Measurements from ENCODE around the gene PIMREG. TPM values are rescaled to one million over a fixed set of nuclear protein-coding genes. Genes with fewer than 3 reads are reported as not detected.

Gene PIMREG
- total RNA-seq, 5 donors from 2014 or later (not counting 1 experiment from before 2014, with no cell fraction given): 0.23 to 0.79 (median 0.43) TPM; not detected in 2

GRCh38 chr17:6435968-6436367 lies 8.3 kb upstream of the PIMREG start:
- Histone ChIP-seq H3K4me3 (ENCODE audit: control insufficient read depth in 1 of 2, extremely low read depth in 1 of 2, low read length in 1 of 2) (no peak overlapping the region), H3K27me3 (replicated peaks in 1 of 2; ENCODE audit: control insufficient read depth in 2 of 2, extremely low read depth in 1 of 2, insufficient read depth in 2 of 2, low read length in 1 of 2) (peaks cover 2 to 21% of the 10 kb centered on the region in 2 experiments), H3K9me3 (no peaks in the 10 kb centered on the region), H3K36me3 (ENCODE audit: control insufficient read depth in 2 of 2, extremely low read depth in 1 of 2, insufficient read depth in 1 of 2, low read length in 1 of 2) (no peaks in the 10 kb centered on the region), H3K27ac (ENCODE audit: low read length) (no peak overlapping the region), H3K4me1 (ENCODE audit: control insufficient read depth in 1 of 2, extremely low read depth in 1 of 2, insufficient read depth in 2 of 2, low read length in 2 of 2) (no peaks in the 10 kb centered on the region)
- Mint-ChIP-seq H3K4me3 (no peak overlapping the region), H3K36me3 (peaks cover under 1% of the 10 kb centered on the region), H3K27me3 (peaks cover 28 to 29% of the 10 kb centered on the region in 2 donors), H3K27ac (no peak overlapping the region), H3K9me3 (peaks cover 0 to 4% (median 4%) of the 10 kb centered on the region in 3 donors), H3K4me1 (peaks cover 0 to 4% (median 2%) of the 10 kb centered on the region in 3 donors)
- whole genome bisulfite sequencing (ENCODE audit: insufficient coverage): no CpG with 5 or more reads among the region's 9 CpGs
- POLR2A ChIA-PET: no interaction called here
- DNase-seq: peak; percentile 12 to 78 (median 52)
- ATAC-seq (replicated peaks in 1 of 4): peak; percentile 89 to 98 (median 92)
- CTCF ChIA-PET: interaction anchor here (0.6 to 1.5 kb wide), 7 partner anchors 12 to 1404 kb away, joined by 3 to 13 read pairs (median 4); partner anchors contain the start of gene NLRP1 (in 1 of the 2)

GRCh38 chr17:6437466-6437865 lies 6.8 kb upstream of the PIMREG start:
- CTCF ChIA-PET: no interaction called here
- POLR2A ChIA-PET: no interaction called here
- no peaks in the 10 kb centered on the region for H3K36me3 ChIP-seq (ENCODE audit: control insufficient read depth in 2 of 2, extremely low read depth in 1 of 2, insufficient read depth in 1 of 2, low read length in 1 of 2)
- H3K27me3 Mint-ChIP-seq: peaks cover 28 to 29% of the 10 kb centered on the region in 2 donors
- WGBS (ENCODE audit: insufficient coverage): 17% methylated on average over 2 of the region's 4 CpGs
- ATAC-seq (replicated peaks in 1 of 4): no peak
- H3K4me1 ChIP-seq (ENCODE audit: control insufficient read depth in 1 of 2, extremely low read depth in 1 of 2, insufficient read depth in 2 of 2, low read length in 2 of 2): no peaks in the 10 kb centered on the region
- H3K9me3 Mint-ChIP-seq: no peaks in the 10 kb centered on the region
- H3K27ac Mint-ChIP-seq: no peak overlapping the region
- DNase-seq: no peak
- no peaks in the 10 kb centered on the region for H3K9me3 ChIP-seq
- peaks cover 0 to 21% of the 10 kb centered on the region in 2 experiments for H3K27me3 ChIP-seq (replicated peaks in 1 of 2; ENCODE audit: control insufficient read depth in 2 of 2, extremely low read depth in 1 of 2, insufficient read depth in 2 of 2, low read length in 1 of 2)
- peaks cover 0 to 4% (median 2%) of the 10 kb centered on the region in 3 donors for H3K4me1 Mint-ChIP-seq
- no peak overlapping the region for H3K4me3 ChIP-seq (ENCODE audit: control insufficient read depth in 1 of 2, extremely low read depth in 1 of 2, low read length in 1 of 2)
- no peak overlapping the region for H3K27ac ChIP-seq (ENCODE audit: low read length)
- H3K4me3 Mint-ChIP-seq: no peak overlapping the region
- no peaks in the 10 kb centered on the region for H3K36me3 Mint-ChIP-seq

GRCh38 chr17:6437956-6438355 lies 6.3 kb upstream of the PIMREG start:
- Mint-ChIP-seq H3K9me3 (no peaks in the 10 kb centered on the region), H3K4me1 (peaks cover 0 to 4% (median 2%) of the 10 kb centered on the region in 3 donors)

GRCh38 chr17:6439951-6440350 lies 4.3 kb upstream of the PIMREG start:
- peaks cover 0 to 21% of the 10 kb centered on the region in 2 experiments for H3K27me3 ChIP-seq (replicated peaks in 1 of 2; ENCODE audit: control insufficient read depth in 2 of 2, extremely low read depth in 1 of 2, insufficient read depth in 2 of 2, low read length in 1 of 2)
- Mint-ChIP-seq H3K27me3 (peaks cover 28 to 29% of the 10 kb centered on the region in 2 donors), H3K27ac (peak overlapping the region in 1 of 2 donors; percentile 8), H3K9me3 (no peaks in the 10 kb centered on the region), H3K4me3 (no peak overlapping the region), H3K4me1 (peaks cover 11 to 14% (median 12%) of the 10 kb centered on the region in 3 donors), H3K36me3 (no peaks in the 10 kb centered on the region)
- H3K27ac ChIP-seq (ENCODE audit: low read length): no peak overlapping the region
- CTCF ChIA-PET: no interaction called here
- DNase-seq: no peak
- POLR2A ChIA-PET: interaction anchor here in 1 of 2 donors (0.5 kb wide), 1 partner anchor 10 kb away, joined by 9 read pairs; no protein-coding TSS in a partner anchor
- H3K9me3 ChIP-seq: no peaks in the 10 kb centered on the region
- 38% methylated on average over 1 of the region's 4 CpGs for WGBS (ENCODE audit: insufficient coverage)
- ATAC-seq (replicated peaks in 1 of 4): no peak
- peaks cover 3 to 16% of the 10 kb centered on the region in 2 experiments for H3K4me1 ChIP-seq (ENCODE audit: control insufficient read depth in 1 of 2, extremely low read depth in 1 of 2, insufficient read depth in 2 of 2, low read length in 2 of 2)
- no peaks in the 10 kb centered on the region for H3K36me3 ChIP-seq (ENCODE audit: control insufficient read depth in 2 of 2, extremely low read depth in 1 of 2, insufficient read depth in 1 of 2, low read length in 1 of 2)
- H3K4me3 ChIP-seq (ENCODE audit: control insufficient read depth in 1 of 2, extremely low read depth in 1 of 2, low read length in 1 of 2): no peak overlapping the region

More at GRCh38 chr17:6437956-6438355, 6.3 kb upstream of the PIMREG start:
- H3K9me3 ChIP-seq: no peaks in the 10 kb centered on the region
- Mint-ChIP-seq H3K4me3 (no peak overlapping the region), H3K27ac (no peak overlapping the region), H3K27me3 (peaks cover 28 to 29% of the 10 kb centered on the region in 2 donors), H3K36me3 (no peaks in the 10 kb centered on the region)
- no CpG with 5 or more reads among the region's 3 CpGs for WGBS (ENCODE audit: insufficient coverage)
- no peak for ATAC-seq (replicated peaks in 1 of 4)
- no peaks in the 10 kb centered on the region for H3K36me3 ChIP-seq (ENCODE audit: control insufficient read depth in 2 of 2, extremely low read depth in 1 of 2, insufficient read depth in 1 of 2, low read length in 1 of 2)
- CTCF ChIA-PET: interaction anchor here (0.6 to 1.1 kb wide), 2 partner anchors 12 to 1938 kb away, joined by 3 to 12 read pairs; no protein-coding TSS in a partner anchor
- peaks cover 0 to 21% of the 10 kb centered on the region in 2 experiments for H3K27me3 ChIP-seq (replicated peaks in 1 of 2; ENCODE audit: control insufficient read depth in 2 of 2, extremely low read depth in 1 of 2, insufficient read depth in 2 of 2, low read length in 1 of 2)
- H3K27ac ChIP-seq (ENCODE audit: low read length): no peak overlapping the region
- no peak overlapping the region for H3K4me3 ChIP-seq (ENCODE audit: control insufficient read depth in 1 of 2, extremely low read depth in 1 of 2, low read length in 1 of 2)
- POLR2A ChIA-PET: interaction anchor here in 1 of 2 donors (0.6 kb wide), 1 partner anchor 178 kb away, joined by 6 read pairs; no protein-coding TSS in a partner anchor
- DNase-seq: no peak
- H3K4me1 ChIP-seq (ENCODE audit: control insufficient read depth in 1 of 2, extremely low read depth in 1 of 2, insufficient read depth in 2 of 2, low read length in 2 of 2): no peaks in the 10 kb centered on the region

GRCh38 chr17:6442775-6443174 lies 1.5 kb upstream of the PIMREG start:
- H3K36me3 Mint-ChIP-seq: no peaks in the 10 kb centered on the region
- no peaks in the 10 kb centered on the region for H3K9me3 Mint-ChIP-seq
- H3K27ac Mint-ChIP-seq: no peak overlapping the region
- Histone ChIP-seq H3K4me1 (ENCODE audit: control insufficient read depth in 1 of 2, extremely low read depth in 1 of 2, insufficient read depth in 2 of 2, low read length in 2 of 2) (peaks cover 3 to 16% of the 10 kb centered on the region in 2 experiments), H3K4me3 (ENCODE audit: control insufficient read depth in 1 of 2, extremely low read depth in 1 of 2, low read length in 1 of 2) (no peak overlapping the region), H3K9me3 (no peaks in the 10 kb centered on the region), H3K27me3 (replicated peaks in 1 of 2; ENCODE audit: control insufficient read depth in 2 of 2, extremely low read depth in 1 of 2, insufficient read depth in 2 of 2, low read length in 1 of 2) (peaks cover 0 to 11% of the 10 kb centered on the region in 2 experiments), H3K36me3 (ENCODE audit: control insufficient read depth in 2 of 2, extremely low read depth in 1 of 2, insufficient read depth in 1 of 2, low read length in 1 of 2) (no peaks in the 10 kb centered on the region), H3K27ac (ENCODE audit: low read length) (no peak overlapping the region)
- no peak for DNase-seq
- H3K4me1 Mint-ChIP-seq: peaks cover 7 to 13% (median 11%) of the 10 kb centered on the region in 3 donors
- no CpG with 5 or more reads among the region's 6 CpGs for WGBS (ENCODE audit: insufficient coverage)
- POLR2A ChIA-PET: no interaction called here
- ATAC-seq (replicated peaks in 1 of 4): no peak
- peaks cover 15 to 16% of the 10 kb centered on the region in 2 donors for H3K27me3 Mint-ChIP-seq
- H3K4me3 Mint-ChIP-seq: peak overlapping the region in 1 of 3 donors; percentile 76
- CTCF ChIA-PET: interaction anchor here (1.2 to 1.7 kb wide), 2 partner anchors 10 to 855 kb away, joined by 3 to 4 read pairs; no protein-coding TSS in a partner anchor

- ChIA-PET POLR2A (no interaction called here), CTCF (no interaction called here)
- H3K36me3 ChIP-seq (ENCODE audit: control insufficient read depth in 2 of 2, extremely low read depth in 1 of 2, insufficient read depth in 1 of 2, low read length in 1 of 2): no peaks in the 10 kb centered on the region
- H3K9me3 ChIP-seq: no peaks in the 10 kb centered on the region
- H3K4me3 ChIP-seq (ENCODE audit: control insufficient read depth in 1 of 2, extremely low read depth in 1 of 2, low read length in 1 of 2): peak overlapping the region; percentile 65 to 67
- Mint-ChIP-seq H3K27ac (peak overlapping the region; percentile 84 to 85), H3K9me3 (no peaks in the 10 kb centered on the region), H3K4me3 (peak overlapping the region; percentile 76 to 87 (median 83)), H3K36me3 (no peaks in the 10 kb centered on the region), H3K4me1 (peaks cover 7 to 13% (median 11%) of the 10 kb centered on the region in 3 donors), H3K27me3 (peaks cover 6 to 8% of the 10 kb centered on the region in 2 donors)
- 67% methylated on average over 13 of the region's 36 CpGs for WGBS (ENCODE audit: insufficient coverage)
- H3K27ac ChIP-seq (ENCODE audit: low read length): no peak overlapping the region
- DNase-seq (no peak), ATAC-seq (replicated peaks in 1 of 4) (no peak)
- H3K27me3 ChIP-seq (replicated peaks in 1 of 2; ENCODE audit: control insufficient read depth in 2 of 2, extremely low read depth in 1 of 2, insufficient read depth in 2 of 2, low read length in 1 of 2): peaks cover 0 to 3% of the 10 kb centered on the region in 2 experiments
- peaks cover 3 to 16% of the 10 kb centered on the region in 2 experiments for H3K4me1 ChIP-seq (ENCODE audit: control insufficient read depth in 1 of 2, extremely low read depth in 1 of 2, insufficient read depth in 2 of 2, low read length in 2 of 2)
Observed at GRCh38 chr17:6444571-6445335, 498 bp downstream of the PIMREG start.

Data from T-cell (primary cell).